CD4-positive, alpha-beta T cell (primary cell): ENCODE data around the gene BTRC. TPM values are rescaled to one million over a fixed set of nuclear protein-coding genes. Genes with fewer than 3 reads are reported as not detected.
"Not testable (repeated sequence)": the region's sequence is repeated elsewhere in the genome, so short reads cannot be mapped to it uniquely, and the experiment has no call there.

Experiments used
- ATAC-seq: fragments of 200-7000 bp; cut with Tn5 transposase; one replicate; pipeline ENCODE4 v1.10.0; 2022; ENCODE audit warnings: mild to moderate bottlenecking; ENCODE audit not compliant: poor library complexity
- CTCF ChIA-PET: fragments of 350-600 bp; sonication (Branson Sonifier 250); formaldehyde crosslinking; loops from one replicate; lab custom pipeline; 2021; ENCODE audit warnings: antibody characterized with exemption, inconsistent platforms; lab: Charles Lee
- POLR2A ChIA-PET: fragments of 350-600 bp; sonication (Branson Sonifier 250); formaldehyde crosslinking; loops from one replicate; lab custom pipeline; 2021; ENCODE audit warnings: antibody characterized with exemption, inconsistent platforms; lab: Charles Lee
- DNase-seq, 14 experiments: peaks; one replicate each; pipeline ENCODE4 v3.0.0-alpha.2; 2013 to 2020; ENCODE audit warnings: mixed read lengths in 2 of 14
- H3K27ac ChIP-seq, 2 donors: one replicate each; pipeline versions ENCODE4 v1.5.1 to v1.7.0; 2013; ENCODE audit warnings: low read length in 2 of 2, low read depth in 1 of 2, mild to moderate bottlenecking in 1 of 2
- H3K27me3 ChIP-seq, 2 experiments: 1 replicate in 1 of 2; 2 replicates in 1 of 2; pipeline versions ENCODE4 v1.6.1 to v1.7.0; 2013; ENCODE audit warnings: low read length in 2 of 2, control low read depth in 1 of 2, mild to moderate bottlenecking in 1 of 2, moderate library complexity in 1 of 2; ENCODE audit not compliant: insufficient read depth in 2 of 2, control insufficient read depth in 1 of 2
- H3K36me3 ChIP-seq: one replicate; pipeline ENCODE4 v1.6.1; 2013; ENCODE audit warnings: low read length, control low read depth; ENCODE audit not compliant: insufficient read depth
- H3K4me1 ChIP-seq: one replicate; pipeline ENCODE4 v1.6.1; 2013; ENCODE audit warnings: low read length, control low read depth; ENCODE audit not compliant: insufficient read depth
- H3K4me3 ChIP-seq: one replicate; pipeline ENCODE4 v1.5.1; 2013; ENCODE audit warnings: mild to moderate bottlenecking, low read length, moderate library complexity
- H3K9me3 ChIP-seq, 2 experiments: 1 replicate in 1 of 2; 2 replicates in 1 of 2; pipeline versions ENCODE4 v1.6.1 to v1.7.0; 2013; ENCODE audit warnings: low read length in 2 of 2, mild to moderate bottlenecking in 2 of 2, control low read depth in 1 of 2, moderate library complexity in 1 of 2; ENCODE audit not compliant: control insufficient read depth in 1 of 2, insufficient read depth in 1 of 2
- H3K27ac Mint-ChIP-seq: one replicate; pipeline ENCODE4 v1.8.0; 2020; ENCODE audit warnings: mixed read lengths
- H3K27me3 Mint-ChIP-seq: one replicate; pipeline ENCODE4 v1.8.0; 2021; ENCODE audit warnings: mixed read lengths
- H3K36me3 Mint-ChIP-seq: one replicate; pipeline ENCODE4 v1.8.0; 2021; ENCODE audit warnings: low read depth, mixed read lengths
- H3K4me1 Mint-ChIP-seq: one replicate; pipeline ENCODE4 v1.8.0; 2021; ENCODE audit warnings: low read depth, mixed read lengths
- H3K4me3 Mint-ChIP-seq: one replicate; pipeline ENCODE4 v1.8.0; 2020; ENCODE audit warnings: mild to moderate bottlenecking, mixed read lengths
- H3K9me3 Mint-ChIP-seq: one replicate; pipeline ENCODE4 v1.8.0; 2020; ENCODE audit warnings: mixed read lengths
- intact Hi-C, 2 experiments: fragments of 100-400 bp; cut with DNase I in 1 of 2; cut with micrococcal nuclease in 1 of 2; formaldehyde crosslinking; loops; one replicate each; pipeline versions ENCODE4 v1.15.1 to v1.9.0; 2023 to 2025; cut with DNase I, micrococcal nuclease
- total RNA-seq, 174 experiments: library from RNA in 2 of 174; stranded (reverse) in 2 of 174; gene quantifications; one replicate each; pipeline ENCODE4 v1.2.3 and lab custom pipeline; 2021 to 2026
- TF ChIP-seq, protein P1 (sequence below): fragments of 200-600 bp; IDR thresholded peaks from one replicate; pipeline ENCODE4 v1.8.0; 2022; ENCODE audit warnings: antibody characterized with exemption, mild to moderate bottlenecking

BTRC gene
- total RNA-seq, 2 experiments from 2014 or later, result 13.1 to 13.2 TPM

DNA sequence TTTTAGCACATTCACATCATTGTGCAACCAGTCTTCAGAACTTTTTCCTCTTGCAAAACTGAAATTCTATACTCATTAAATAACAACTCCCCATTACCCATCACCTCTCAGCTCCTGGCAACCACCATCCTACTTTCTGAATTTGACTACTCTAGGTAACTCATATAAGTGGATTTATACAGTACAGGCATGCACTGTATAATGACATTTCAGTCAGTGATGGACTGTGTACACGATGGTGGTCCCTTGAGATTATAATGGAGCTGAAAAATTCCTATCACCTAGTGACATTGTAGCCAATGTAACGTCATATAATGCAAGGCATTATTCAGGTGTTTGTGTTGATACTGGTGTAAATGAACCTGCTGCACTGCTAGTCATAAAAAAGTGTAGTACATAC, 60.1 kb downstream of the BTRC start:
- H3K27me3 Mint-ChIP-seq, result no peaks in the 10 kb centered on the region
- no peak overlapping the region for H3K27ac Mint-ChIP-seq
- CTCF ChIA-PET, result interaction anchor here (0.6 kb wide), 1 partner anchor 1562 kb away, joined by 4 read pairs; no protein-coding TSS in a partner anchor
- DNase-seq, result no peak
- H3K36me3 Mint-ChIP-seq, result peaks cover 35% of the 10 kb centered on the region
- H3K27ac ChIP-seq, result no peak overlapping the region
- H3K36me3 ChIP-seq, result no peaks in the 10 kb centered on the region
- TF ChIP-seq, protein P1, sequence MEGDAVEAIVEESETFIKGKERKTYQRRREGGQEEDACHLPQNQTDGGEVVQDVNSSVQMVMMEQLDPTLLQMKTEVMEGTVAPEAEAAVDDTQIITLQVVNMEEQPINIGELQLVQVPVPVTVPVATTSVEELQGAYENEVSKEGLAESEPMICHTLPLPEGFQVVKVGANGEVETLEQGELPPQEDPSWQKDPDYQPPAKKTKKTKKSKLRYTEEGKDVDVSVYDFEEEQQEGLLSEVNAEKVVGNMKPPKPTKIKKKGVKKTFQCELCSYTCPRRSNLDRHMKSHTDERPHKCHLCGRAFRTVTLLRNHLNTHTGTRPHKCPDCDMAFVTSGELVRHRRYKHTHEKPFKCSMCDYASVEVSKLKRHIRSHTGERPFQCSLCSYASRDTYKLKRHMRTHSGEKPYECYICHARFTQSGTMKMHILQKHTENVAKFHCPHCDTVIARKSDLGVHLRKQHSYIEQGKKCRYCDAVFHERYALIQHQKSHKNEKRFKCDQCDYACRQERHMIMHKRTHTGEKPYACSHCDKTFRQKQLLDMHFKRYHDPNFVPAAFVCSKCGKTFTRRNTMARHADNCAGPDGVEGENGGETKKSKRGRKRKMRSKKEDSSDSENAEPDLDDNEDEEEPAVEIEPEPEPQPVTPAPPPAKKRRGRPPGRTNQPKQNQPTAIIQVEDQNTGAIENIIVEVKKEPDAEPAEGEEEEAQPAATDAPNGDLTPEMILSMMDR, result no peak
- H3K27me3 ChIP-seq, result no peaks in the 10 kb centered on the region
- no peak overlapping the region for H3K4me3 ChIP-seq
- intact Hi-C loops, result no loop called here
- no peak overlapping the region for H3K4me3 Mint-ChIP-seq
- POLR2A ChIA-PET, result interaction anchor here (0.6 kb wide), 1 partner anchor 14 kb away, joined by 3 read pairs; no protein-coding TSS in a partner anchor
- ATAC-seq, result no peak
- peaks cover 4% of the 10 kb centered on the region for H3K9me3 Mint-ChIP-seq
- H3K4me1 ChIP-seq, result no peaks in the 10 kb centered on the region
- H3K4me1 Mint-ChIP-seq, result peaks cover 18% of the 10 kb centered on the region
- peaks cover 9 to 11% of the 10 kb centered on the region in 2 experiments for H3K9me3 ChIP-seq

DNA sequence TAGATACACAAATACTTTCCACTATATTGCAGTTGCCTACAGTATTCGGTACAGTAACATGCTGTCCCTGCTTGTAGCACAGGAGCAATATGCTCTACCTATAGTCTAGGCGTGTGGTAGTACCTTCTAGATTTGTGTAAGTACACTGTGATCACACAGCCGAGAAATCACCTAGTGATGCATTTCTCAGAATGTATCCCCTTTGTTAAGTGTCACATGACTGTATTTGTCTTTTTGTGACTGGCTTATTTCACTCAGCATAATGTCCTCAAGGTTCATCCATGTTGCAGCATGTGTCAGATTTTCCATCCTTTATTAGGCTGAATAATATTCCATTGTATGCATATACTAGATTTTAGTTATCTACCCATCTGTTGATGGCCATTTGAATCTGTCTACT, 61.9 kb downstream of the BTRC start:
- intact Hi-C loops, result no loop called here
- Mint-ChIP-seq H3K9me3 (no peaks in the 10 kb centered on the region), H3K36me3 (peaks cover 18% of the 10 kb centered on the region), H3K4me1 (peaks cover 18% of the 10 kb centered on the region), H3K27me3 (no peaks in the 10 kb centered on the region), H3K4me3 (no peak overlapping the region), H3K27ac (no peak overlapping the region)
- H3K4me3 ChIP-seq, result no peak overlapping the region
- ChIA-PET POLR2A (no interaction called here), CTCF (no interaction called here)
- DNase-seq (no peak), ATAC-seq (no peak)
- H3K9me3 ChIP-seq, result peaks cover 4 to 10% of the 10 kb centered on the region in 2 experiments
- TF ChIP-seq, protein P1, result no peak
- H3K4me1 ChIP-seq, result peaks cover 2% of the 10 kb centered on the region
- H3K36me3 ChIP-seq, result no peaks in the 10 kb centered on the region
- H3K27ac ChIP-seq, result no peak overlapping the region
- H3K27me3 ChIP-seq, result no peaks in the 10 kb centered on the region

DNA sequence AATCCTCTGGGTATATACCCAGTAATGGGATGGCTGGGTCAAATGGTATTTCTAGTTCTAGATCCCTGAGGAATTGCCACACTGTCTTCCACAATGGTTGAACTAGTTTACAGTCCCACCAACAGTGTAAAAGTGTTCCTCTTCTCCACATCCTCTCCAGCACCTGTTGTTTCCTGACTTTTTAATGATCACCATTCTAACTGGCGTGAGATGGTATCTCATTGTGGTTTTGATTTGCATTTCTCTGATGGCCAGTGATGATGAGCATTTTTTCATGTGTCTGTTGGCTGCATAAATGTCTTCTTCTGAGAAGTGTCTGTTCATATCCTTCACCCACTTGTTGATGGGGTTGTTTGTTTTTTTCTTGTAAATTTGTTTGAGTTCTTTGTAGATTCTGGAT, 68.0 kb downstream of the BTRC start:
- H3K4me1 ChIP-seq, POLR2A ChIA-PET, intact Hi-C loops, H3K27ac Mint-ChIP-seq, H3K27ac ChIP-seq, H3K9me3 Mint-ChIP-seq, H3K36me3 Mint-ChIP-seq, CTCF ChIA-PET, ATAC-seq, H3K9me3 ChIP-seq, H3K27me3 Mint-ChIP-seq, H3K4me3 Mint-ChIP-seq, H3K27me3 ChIP-seq, H3K4me3 ChIP-seq, DNase-seq, H3K36me3 ChIP-seq: not testable (repeated sequence)
- peaks cover 25% of the 10 kb centered on the region for H3K4me1 Mint-ChIP-seq

DNA sequence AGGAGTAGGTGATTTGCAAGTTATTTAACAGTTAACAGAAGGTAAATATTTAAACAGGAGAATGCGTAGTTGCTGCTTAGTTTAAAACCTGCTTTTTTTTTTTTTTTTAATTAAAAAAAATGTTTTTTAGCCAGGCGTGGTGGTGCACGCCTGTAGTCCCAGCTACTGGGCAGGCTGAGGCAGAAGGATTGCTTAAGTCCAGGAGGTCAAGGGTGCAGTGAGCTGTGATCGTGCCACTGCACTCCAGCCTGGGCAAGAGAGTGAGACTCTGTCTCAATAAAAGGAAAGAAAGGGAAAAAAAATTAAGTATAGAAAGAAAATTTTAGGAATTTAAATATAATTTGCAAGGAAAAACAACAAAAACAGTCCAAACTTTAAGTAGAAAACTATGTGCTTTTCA, 71.6 kb downstream of the BTRC start:
- Histone ChIP-seq H3K4me1 (peaks cover under 1% of the 10 kb centered on the region), H3K9me3 (no peaks in the 10 kb centered on the region), H3K36me3 (no peaks in the 10 kb centered on the region), H3K27me3 (no peaks in the 10 kb centered on the region), H3K27ac (no peak overlapping the region), H3K4me3 (no peak overlapping the region)
- Mint-ChIP-seq H3K36me3 (no peaks in the 10 kb centered on the region), H3K27ac (no peak overlapping the region), H3K4me1 (peaks cover 29% of the 10 kb centered on the region), H3K27me3 (no peaks in the 10 kb centered on the region), H3K9me3 (no peaks in the 10 kb centered on the region), H3K4me3 (no peak overlapping the region)
- TF ChIP-seq, protein P1, result no peak
- ChIA-PET POLR2A (no interaction called here), CTCF (no interaction called here)
- no peak for ATAC-seq
- intact Hi-C loops, result no loop called here
- no peak for DNase-seq
